SU-DHL-6 (cell line): ENCODE measurements around the gene NOD1.

Experiments used
- H2AFZ ChIP-seq: fragments of 200-600 bp; sonication (generic); 2 replicates; pipeline ENCODE4 v1.6.1; 2014; ENCODE audit warnings: low read depth, mild to moderate bottlenecking, moderate library complexity, mixed read lengths, antibody characterized with exemption, low read length; ENCODE audit not compliant: severe bottlenecking
- H3F3A ChIP-seq: fragments of 200-600 bp; shearing (Covaris generic); 2 replicates; pipeline ENCODE4 v1.6.0; 2016; ENCODE audit warnings: antibody characterized with exemption, mild to moderate bottlenecking; ENCODE audit not compliant: insufficient read depth
- H3K27ac ChIP-seq: fragments of 200-600 bp; sonication (generic); 2 replicates; pipeline ENCODE4 v1.5.1; 2016; ENCODE audit warnings: low read depth, mild to moderate bottlenecking, low read length, moderate library complexity, mixed read lengths
- H3K27me3 ChIP-seq: fragments of 200-600 bp; sonication (generic), shearing (Covaris generic); 2 replicates; pipeline ENCODE4 v1.6.0; 2014; ENCODE audit warnings: mild to moderate bottlenecking, low read length
- H3K36me3 ChIP-seq: fragments of 200-600 bp; sonication (generic); 2 replicates; pipeline ENCODE4 v1.6.1; 2014; ENCODE audit warnings: mild to moderate bottlenecking, low read length, mixed read lengths
- H3K4me2 ChIP-seq: fragments of 300-600, 200-600 bp; shearing (Covaris generic), sonication (generic); 2 replicates; pipeline ENCODE4 v1.6.0; 2014; ENCODE audit warnings: low read length, low read depth, mild to moderate bottlenecking; ENCODE audit not compliant: poor library complexity, severe bottlenecking
- H3K4me3 ChIP-seq: fragments of 200-600 bp; sonication (generic); 2 replicates; pipeline ENCODE4 v1.5.1; 2014; ENCODE audit warnings: antibody characterized with exemption, low read length, mild to moderate bottlenecking, mixed read lengths; ENCODE audit not compliant: insufficient read depth, poor library complexity, severe bottlenecking
- H3K79me2 ChIP-seq: fragments of 200-600 bp; sonication (generic); 2 replicates; pipeline ENCODE4 v1.6.1; 2014; ENCODE audit warnings: mild to moderate bottlenecking, low read length, moderate library complexity; ENCODE audit not compliant: insufficient read depth
- H3K9ac ChIP-seq: fragments of 200-600 bp; sonication (generic); 2 replicates; pipeline ENCODE4 v1.7.0; 2014; ENCODE audit warnings: mild to moderate bottlenecking, low read length
- H3K9me2 ChIP-seq: fragments of 200-600 bp; sonication (generic); replicated peaks from 2 replicates; pipeline ENCODE4 v1.6.1; 2014; ENCODE audit warnings: low read length; ENCODE audit not compliant: insufficient read depth
- H3K9me3 ChIP-seq: fragments of 200-600 bp; sonication (generic); 2 replicates; pipeline ENCODE4 v1.6.1; 2014; ENCODE audit warnings: low read length, mixed read lengths; ENCODE audit not compliant: insufficient read depth
- H4K20me1 ChIP-seq: fragments of 200-600 bp; sonication (generic); 2 replicates; pipeline ENCODE4 v1.6.1; 2014; ENCODE audit warnings: low read depth, mild to moderate bottlenecking, antibody characterized with exemption, low read length, moderate library complexity, mixed read lengths
- CTCF ChIP-seq: fragments of 200-600 bp; sonication (generic); IDR thresholded peaks from one replicate; pipeline ENCODE4 v1.5.1; 2017; ENCODE audit warnings: antibody characterized with exemption, mild to moderate bottlenecking, low read length, moderate library complexity; ENCODE audit not compliant: insufficient read depth, poor library complexity, severe bottlenecking
- EZH2phosphoT487 ChIP-seq: fragments of 200-600 bp; sonication (generic), shearing (Covaris generic); conservative IDR thresholded peaks from 2 replicates; pipeline ENCODE4 v1.6.1; 2018; ENCODE audit warnings: mild to moderate bottlenecking, antibody characterized with exemption, low read length, moderate library complexity, mixed read lengths

NOD1 gene

GRCh38 chr7:30470771-30471170 is 7.8 kb downstream of the NOD1 start:
- Histone ChIP-seq H3K36me3 (no peaks in the 10 kb centered on the region), H3K4me2 (no peak overlapping the region), H3K9me3 (no peaks in the 10 kb centered on the region), H3K79me2 (no peaks in the 10 kb centered on the region), H3K27me3 (no peaks in the 10 kb centered on the region), H3K9me2 (no peaks in the 10 kb centered on the region), H3K27ac (no peak overlapping the region), H2AFZ (no peak overlapping the region), H3K9ac (no peak overlapping the region), H3F3A (no peaks in the 10 kb centered on the region), H4K20me1 (no peaks in the 10 kb centered on the region), H3K4me3 (no peak overlapping the region)
- TF ChIP-seq CTCF: no peak
- TF ChIP-seq EZH2phosphoT487: no peak

GRCh38 chr7:30470163-30470770 is 8.3 kb downstream of the NOD1 start:
- H3F3A ChIP-seq: no peaks in the 10 kb centered on the region
- no peaks in the 10 kb centered on the region for H3K79me2 ChIP-seq
- no peak for TF ChIP-seq CTCF
- no peak for TF ChIP-seq EZH2phosphoT487
- no peak overlapping the region for H3K4me3 ChIP-seq
- no peak overlapping the region for H3K4me2 ChIP-seq
- H3K9ac ChIP-seq: no peak overlapping the region
- no peaks in the 10 kb centered on the region for H3K36me3 ChIP-seq
- no peaks in the 10 kb centered on the region for H3K9me3 ChIP-seq
- H2AFZ ChIP-seq: no peak overlapping the region
- H3K9me2 ChIP-seq: no peaks in the 10 kb centered on the region
- H3K27me3 ChIP-seq: no peaks in the 10 kb centered on the region
- H3K27ac ChIP-seq: no peak overlapping the region
- H4K20me1 ChIP-seq: no peaks in the 10 kb centered on the region

GRCh38 chr7:30469303-30469702 is 9.3 kb downstream of the NOD1 start:
- Histone ChIP-seq H3K36me3 (no peaks in the 10 kb centered on the region), H3K4me3 (no peak overlapping the region), H2AFZ (no peak overlapping the region), H3K27ac (no peak overlapping the region), H3K27me3 (no peaks in the 10 kb centered on the region), H4K20me1 (no peaks in the 10 kb centered on the region), H3K79me2 (no peaks in the 10 kb centered on the region), H3F3A (no peaks in the 10 kb centered on the region), H3K9me3 (no peaks in the 10 kb centered on the region), H3K9ac (no peak overlapping the region), H3K9me2 (no peaks in the 10 kb centered on the region), H3K4me2 (no peak overlapping the region)
- TF ChIP-seq EZH2phosphoT487 (no peak), CTCF (no peak)
